CD4-positive, alpha-beta T cell treated with Interleukin-21 for 1 hour (primary cell): ENCODE measurements around the gene GPR152.
A peak's percentile ranks its signal among the peaks of the same experiment; 100 is the strongest.
"Not testable (repeated sequence)": the region's sequence is repeated elsewhere in the genome, so short reads cannot be mapped to it uniquely, and the experiment has no call there.

ENCODE experiments used
- DNase-seq: peaks from one replicate; pipeline ENCODE4 v3.0.0-alpha.2; 2020

GPR152 gene

GRCh38 chr11:67439321-67440228 lies 13.0 kb downstream of the GPR152 start:
- no peak for DNase-seq

- DNase-seq: peak; percentile 77
These were observed 14.2 kb downstream of the GPR152 start for GRCh38 chr11:67438158-67438902.

- DNase-seq: no peak
These were observed 14.7 kb downstream of the GPR152 start for GRCh38 chr11:67437809-67438157.

- peak; percentile 79 for DNase-seq
These were observed 15.3 kb downstream of the GPR152 start, which contains the start of gene PTPRCAP for GRCh38 chr11:67437082-67437808. Gene PTPRCAP (minus strand): TSS chr11:67437682. CDS start chr11:67437619, 63 bp downstream.

- DNase-seq: peak; percentile 73
These were observed 16.0 kb downstream of the GPR152 start for GRCh38 chr11:67436459-67437081.

GRCh38 chr11:67435727-67436458 lies 16.6 kb downstream of the GPR152 start:
- DNase-seq: no peak

GRCh38 chr11:67435031-67435726 lies 17.4 kb downstream of the GPR152 start:
- DNase-seq: no peak

GRCh38 chr11:67434395-67434881 lies 18.1 kb downstream of the GPR152 start:
- DNase-seq: no peak

GRCh38 chr11:67433536-67434394 lies 18.8 kb downstream of the GPR152 start:
- no peak for DNase-seq

- no peak for DNase-seq
These were observed 19.7 kb downstream of the GPR152 start for GRCh38 chr11:67432655-67433349.

- DNase-seq: no peak
These were observed 20.9 kb downstream of the GPR152 start for GRCh38 chr11:67431346-67432249.

- DNase-seq: no peak
These were observed 22.8 kb downstream of the GPR152 start for GRCh38 chr11:67429722-67430121.

- DNase-seq: no peak
These were observed 23.4 kb downstream of the GPR152 start for GRCh38 chr11:67429038-67429668.

GRCh38 chr11:67428052-67429001 lies 24.2 kb downstream of the GPR152 start, which contains the start of gene RPS6KB2:
Gene RPS6KB2 (plus strand): TSS chr11:67428494. CDS start chr11:67428546, 52 bp downstream.
- peak; percentile 98 for DNase-seq

GRCh38 chr11:67427364-67427859 lies 25.1 kb downstream of the GPR152 start:
- not testable (repeated sequence) for DNase-seq

GRCh38 chr11:67423891-67424613 lies 28.5 kb downstream of the GPR152 start:
- DNase-seq: no peak
